ENCODE results near the gene PRKCE.
"Not testable (repeated sequence)": the region's sequence is repeated elsewhere in the genome, so short reads cannot be mapped to it uniquely, and the experiment has no call there.

Gene PRKCE

DNA sequence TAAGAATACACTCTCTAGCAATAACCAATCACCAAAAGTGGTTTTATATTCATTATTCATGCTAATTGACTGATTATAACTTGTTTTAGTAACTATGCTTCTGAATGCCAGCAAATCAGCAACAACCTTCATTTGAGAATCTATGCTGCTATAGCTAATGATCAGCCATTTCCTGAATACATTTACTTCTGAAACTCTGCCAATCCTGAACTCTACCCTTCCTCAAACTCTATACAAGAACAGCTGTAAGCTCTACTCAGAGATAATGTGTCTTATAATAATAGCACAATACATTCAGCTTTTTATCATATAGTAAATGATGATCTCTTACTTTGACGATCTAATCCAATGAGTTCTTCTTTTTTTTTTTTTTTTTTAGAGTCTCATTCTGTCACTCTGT lies 560.0 kb downstream of the PRKCE start:
- Mint-ChIP-seq H3K27ac (no peak overlapping the region), H3K4me1 (ENCODE audit: low read depth) (no peaks in the 10 kb centered on the region), H3K9me3 (peaks cover 56% of the 10 kb centered on the region), H3K36me3 (ENCODE audit: low read depth) (no peaks in the 10 kb centered on the region), H3K27me3 (peaks cover 54% of the 10 kb centered on the region), H3K4me3 (no peak overlapping the region)
- intact Hi-C loops (cut with micrococcal nuclease): no loop called here

DNA sequence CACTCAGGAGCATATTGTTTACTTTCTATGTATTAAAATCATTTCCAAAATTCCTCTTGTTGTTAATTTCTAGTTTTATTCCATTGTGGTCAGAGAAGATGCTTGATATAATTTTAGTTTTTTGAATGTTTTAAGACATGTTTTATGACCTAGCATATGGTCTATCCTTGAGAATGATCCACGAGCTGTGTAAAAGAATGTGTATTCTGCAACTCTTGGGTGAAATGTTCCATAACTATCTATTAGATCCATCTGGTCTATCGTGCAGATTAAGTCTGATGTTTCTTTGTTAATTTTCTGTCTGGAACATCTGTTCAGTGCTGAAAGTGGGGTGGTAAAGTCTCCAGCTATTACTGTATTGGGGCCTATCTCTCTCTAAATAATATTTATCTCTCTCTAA lies 562.4 kb downstream of the PRKCE start:
- H3K4me3 Mint-ChIP-seq: no peak overlapping the region

DNA sequence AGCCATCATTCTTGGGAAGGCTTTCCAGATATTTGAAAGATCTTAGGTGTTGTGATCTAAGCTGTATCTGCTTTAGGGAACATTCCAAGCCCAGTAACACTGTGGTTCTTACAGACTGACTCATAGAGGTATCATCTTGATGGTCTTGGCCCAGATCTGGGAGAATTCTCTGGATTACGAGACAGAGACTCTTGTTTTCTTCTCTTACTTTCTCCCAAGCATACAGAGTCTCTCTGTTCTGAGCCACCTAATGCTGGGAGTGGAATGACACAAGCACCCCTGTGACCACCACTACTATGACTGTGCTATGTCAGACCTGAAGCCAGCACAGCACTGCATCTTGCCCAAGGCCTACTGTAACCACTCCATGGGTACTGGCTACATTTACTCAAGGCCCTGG lies 564.7 kb downstream of the PRKCE start:
- no peaks in the 10 kb centered on the region for H3K4me1 Mint-ChIP-seq (ENCODE audit: low read depth)
- H3K9me3 Mint-ChIP-seq: peaks cover 46% of the 10 kb centered on the region
- H3K36me3 Mint-ChIP-seq (ENCODE audit: low read depth): no peaks in the 10 kb centered on the region
- intact Hi-C loops (cut with micrococcal nuclease): no loop called here
- H3K27ac Mint-ChIP-seq: no peak overlapping the region
- no peak overlapping the region for H3K4me3 Mint-ChIP-seq
- H3K27me3 Mint-ChIP-seq: peaks cover 68% of the 10 kb centered on the region

More for the DNA sequence above, 562.4 kb downstream of the PRKCE start:
- Mint-ChIP-seq H3K27ac (no peak overlapping the region), H3K9me3 (peaks cover 48% of the 10 kb centered on the region), H3K27me3 (peaks cover 55% of the 10 kb centered on the region), H3K4me1 (ENCODE audit: low read depth) (no peaks in the 10 kb centered on the region), H3K36me3 (ENCODE audit: low read depth) (no peaks in the 10 kb centered on the region)
- intact Hi-C loops (cut with micrococcal nuclease): no loop called here

DNA sequence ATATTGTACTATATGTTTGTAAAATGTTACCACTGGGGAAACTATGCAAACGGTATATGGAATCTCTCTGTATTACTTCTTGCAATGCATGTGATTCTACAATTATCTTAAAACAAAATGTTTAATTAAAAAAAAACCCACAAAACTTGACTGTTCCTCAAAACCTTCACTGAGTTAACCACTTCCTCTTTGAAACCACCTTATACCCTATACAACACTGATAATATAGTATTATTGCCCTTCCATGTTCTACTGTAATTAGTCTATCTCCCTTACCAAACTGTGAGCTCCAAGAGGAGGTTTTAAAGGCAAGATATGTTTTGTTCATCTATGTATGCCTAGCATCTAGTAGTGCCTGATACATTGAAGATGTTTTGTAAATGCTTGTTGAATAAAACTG lies 572.0 kb downstream of the PRKCE start:
- intact Hi-C loops (cut with micrococcal nuclease); H3K36me3 Mint-ChIP-seq (ENCODE audit: low read depth); H3K27ac Mint-ChIP-seq; H3K4me3 Mint-ChIP-seq: not testable (repeated sequence)
- H3K27me3 Mint-ChIP-seq: peaks cover 68% of the 10 kb centered on the region
- H3K4me1 Mint-ChIP-seq (ENCODE audit: low read depth): peaks cover 33% of the 10 kb centered on the region
- peaks cover 10% of the 10 kb centered on the region for H3K9me3 Mint-ChIP-seq

DNA sequence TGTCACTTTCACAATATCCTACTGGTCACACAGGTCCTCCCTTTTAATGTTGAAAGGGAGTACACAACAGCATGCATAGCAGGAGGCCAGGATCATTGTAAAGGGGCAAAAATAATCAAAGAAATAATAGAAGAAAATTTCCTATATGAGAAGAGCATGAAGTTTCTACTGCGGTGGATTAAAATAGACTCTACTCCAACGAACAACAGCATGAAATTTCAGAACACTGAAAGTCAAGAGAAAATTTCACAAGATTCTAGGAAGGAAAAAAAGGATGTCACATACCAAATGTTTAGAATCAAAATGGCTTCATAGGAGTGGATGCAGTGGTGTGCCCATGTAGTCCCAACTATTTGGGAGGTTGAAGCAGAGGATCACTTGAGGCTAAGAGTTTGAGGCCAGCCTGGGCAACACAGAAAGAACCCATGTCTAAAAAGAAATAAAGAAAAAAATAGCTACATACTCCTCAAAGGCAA lies 573.7 kb downstream of the PRKCE start:
- H3K27ac Mint-ChIP-seq: peak overlapping the region; percentile 27
- intact Hi-C loops (cut with micrococcal nuclease): no loop called here
- peaks cover 39% of the 10 kb centered on the region for H3K4me1 Mint-ChIP-seq (ENCODE audit: low read depth)
- H3K27me3 Mint-ChIP-seq: peaks cover 72% of the 10 kb centered on the region
- H3K36me3 Mint-ChIP-seq (ENCODE audit: low read depth): no peaks in the 10 kb centered on the region
- H3K4me3 Mint-ChIP-seq: no peak overlapping the region
- no peaks in the 10 kb centered on the region for H3K9me3 Mint-ChIP-seq

DNA sequence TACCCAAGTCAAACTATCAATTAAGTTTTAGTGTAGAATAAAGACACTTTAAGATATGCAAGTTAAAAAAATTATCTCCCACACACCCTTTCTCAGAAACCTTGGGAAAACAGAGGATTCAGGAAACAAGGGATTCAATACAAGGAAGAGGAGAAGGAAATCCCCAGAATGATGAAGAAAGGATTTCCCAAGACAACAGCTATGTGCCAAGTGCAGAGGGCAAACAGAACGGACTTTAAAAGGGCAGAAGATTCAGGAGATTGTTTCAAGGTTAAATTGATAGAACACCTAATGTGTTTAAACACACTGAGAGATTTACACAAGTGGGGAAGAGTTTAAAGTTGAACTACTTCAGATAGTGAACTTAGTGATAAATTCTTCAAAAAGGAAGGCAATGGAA lies 574.3 kb downstream of the PRKCE start:
- peaks cover 39% of the 10 kb centered on the region for H3K4me1 Mint-ChIP-seq (ENCODE audit: low read depth)
- no peaks in the 10 kb centered on the region for H3K36me3 Mint-ChIP-seq (ENCODE audit: low read depth)
- peaks cover 71% of the 10 kb centered on the region for H3K27me3 Mint-ChIP-seq
- H3K4me3 Mint-ChIP-seq: no peak overlapping the region
- H3K9me3 Mint-ChIP-seq: no peaks in the 10 kb centered on the region
- intact Hi-C loops (cut with micrococcal nuclease): no loop called here
- H3K27ac Mint-ChIP-seq: no peak overlapping the region

DNA sequence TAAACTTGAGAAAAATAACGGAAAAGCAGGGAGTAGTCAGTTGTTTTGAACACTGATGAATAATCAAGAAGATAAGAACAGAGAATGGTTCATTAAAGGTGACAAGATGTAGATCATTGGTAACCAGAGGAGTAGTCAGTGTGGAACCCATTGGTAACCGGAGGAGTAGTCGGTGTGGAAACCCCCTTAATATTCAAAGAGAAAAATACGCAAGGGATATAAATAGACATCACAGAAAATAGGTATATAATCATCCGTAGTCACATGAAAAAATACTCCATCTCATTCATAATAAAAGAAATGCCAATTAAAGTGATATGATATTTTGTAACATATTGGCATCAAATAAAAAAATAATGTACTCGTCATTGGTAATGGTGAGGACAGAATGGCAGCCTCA lies 575.1 kb downstream of the PRKCE start:
- intact Hi-C loops (cut with micrococcal nuclease): no loop called here
- peaks cover 39% of the 10 kb centered on the region for H3K4me1 Mint-ChIP-seq (ENCODE audit: low read depth)
- H3K36me3 Mint-ChIP-seq (ENCODE audit: low read depth): no peaks in the 10 kb centered on the region
- no peak overlapping the region for H3K27ac Mint-ChIP-seq
- peaks cover 68% of the 10 kb centered on the region for H3K27me3 Mint-ChIP-seq
- H3K4me3 Mint-ChIP-seq: no peak overlapping the region
- no peaks in the 10 kb centered on the region for H3K9me3 Mint-ChIP-seq

DNA sequence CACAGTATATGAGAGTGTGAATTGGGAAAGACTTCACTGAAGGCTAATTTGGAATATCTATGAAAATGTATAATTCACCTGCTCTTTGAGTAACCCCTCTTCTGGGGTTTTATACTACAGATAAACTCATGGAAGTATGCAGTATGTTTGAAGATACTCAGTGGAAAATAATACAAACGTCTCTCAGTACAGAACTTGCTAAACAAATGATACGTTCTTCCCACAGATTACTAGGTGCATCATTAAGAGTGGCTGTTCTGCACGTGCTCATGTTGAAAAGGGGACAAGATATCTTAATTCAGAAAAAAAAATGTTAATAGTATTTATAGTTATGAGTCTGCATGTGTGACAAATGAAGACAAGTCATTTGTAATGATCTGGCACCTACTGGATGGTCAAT lies 575.5 kb downstream of the PRKCE start:
- Mint-ChIP-seq H3K9me3 (no peaks in the 10 kb centered on the region), H3K36me3 (ENCODE audit: low read depth) (no peaks in the 10 kb centered on the region), H3K27ac (no peak overlapping the region), H3K4me3 (no peak overlapping the region), H3K27me3 (peaks cover 68% of the 10 kb centered on the region), H3K4me1 (ENCODE audit: low read depth) (peaks cover 39% of the 10 kb centered on the region)
- intact Hi-C loops (cut with micrococcal nuclease): no loop called here

DNA sequence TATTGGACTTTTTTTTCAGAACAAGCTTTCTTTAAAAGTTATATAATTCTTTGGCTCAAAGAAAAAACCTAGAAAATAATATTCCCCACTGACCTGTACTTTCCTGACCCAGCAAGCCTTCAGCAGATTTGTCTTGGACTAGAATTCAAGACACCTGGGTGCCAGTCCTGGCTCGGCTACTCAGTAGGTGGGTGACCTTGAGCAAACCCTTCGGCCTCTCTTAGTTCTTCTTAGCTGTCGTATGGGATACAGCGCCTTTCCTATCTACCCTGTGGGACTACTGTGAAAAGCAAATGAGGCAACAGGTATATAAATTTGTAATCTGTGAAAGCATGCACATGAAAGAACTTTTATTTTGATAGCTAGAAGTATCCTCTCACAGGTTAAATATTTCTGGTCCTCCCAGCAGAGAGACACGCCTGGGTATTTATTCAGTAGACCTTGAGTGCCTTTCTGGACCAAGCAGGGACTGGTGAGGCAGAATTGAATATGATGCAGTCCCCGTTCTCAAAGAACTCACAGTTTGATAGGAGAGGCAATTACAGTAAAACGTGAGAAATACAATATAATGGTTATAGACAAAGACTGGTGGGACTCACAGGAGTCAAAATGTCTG lies 576.3 kb downstream of the PRKCE start:
- H3K27ac Mint-ChIP-seq: no peak overlapping the region
- H3K27me3 Mint-ChIP-seq: peaks cover 70% of the 10 kb centered on the region
- no peaks in the 10 kb centered on the region for H3K9me3 Mint-ChIP-seq
- H3K4me3 Mint-ChIP-seq: no peak overlapping the region
- peaks cover 39% of the 10 kb centered on the region for H3K4me1 Mint-ChIP-seq (ENCODE audit: low read depth)
- intact Hi-C loops (cut with micrococcal nuclease): no loop called here
- H3K36me3 Mint-ChIP-seq (ENCODE audit: low read depth): no peaks in the 10 kb centered on the region

DNA sequence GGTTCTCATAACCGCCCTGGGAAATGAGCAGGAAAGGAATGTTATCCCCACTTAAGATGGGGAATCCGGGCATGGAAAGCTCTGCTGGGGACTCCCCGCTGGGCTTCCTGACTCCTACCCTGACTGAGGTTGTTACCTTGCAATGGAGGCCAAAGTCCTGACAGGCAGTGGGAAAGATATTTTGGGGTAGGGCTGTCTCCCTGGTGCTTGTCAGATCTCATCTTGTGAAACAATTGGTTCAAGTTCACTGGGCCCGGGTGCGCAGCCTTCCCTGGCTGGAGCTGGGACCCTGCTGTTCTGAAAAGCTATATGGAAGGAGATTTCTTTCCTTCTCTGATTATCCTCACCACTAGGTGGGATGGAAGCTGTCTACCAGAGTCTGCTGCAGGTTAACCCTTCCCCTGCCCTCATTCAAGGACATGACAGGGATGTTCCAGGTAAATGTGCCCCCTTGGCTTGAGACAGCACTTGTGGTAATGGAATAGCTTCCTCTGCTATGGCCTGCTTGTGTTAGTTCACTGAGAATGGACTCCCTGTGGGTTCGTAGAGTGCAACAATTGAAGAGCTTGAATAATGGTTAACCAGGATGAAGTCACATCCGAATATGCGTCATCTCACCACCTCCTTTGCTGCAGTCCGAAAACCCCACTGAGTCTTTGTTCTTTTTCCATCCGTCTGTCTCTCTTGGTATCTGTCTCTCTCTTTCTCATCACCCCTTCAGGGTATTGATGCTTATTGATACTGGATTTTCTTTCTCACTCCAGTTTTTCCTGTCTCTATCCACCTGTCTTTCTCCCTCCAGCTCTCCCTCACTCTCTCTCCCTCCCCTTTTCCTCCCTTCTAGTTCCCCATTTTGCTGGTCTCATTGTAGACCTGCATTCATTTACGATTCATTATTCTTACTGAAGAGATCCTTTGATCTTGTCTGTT lies 577.9 kb downstream of the PRKCE start:
- H3K27ac Mint-ChIP-seq: no peak overlapping the region
- no peaks in the 10 kb centered on the region for H3K9me3 Mint-ChIP-seq
- intact Hi-C loops (cut with micrococcal nuclease): no loop called here
- peaks cover 66% of the 10 kb centered on the region for H3K27me3 Mint-ChIP-seq
- peaks cover 28% of the 10 kb centered on the region for H3K4me1 Mint-ChIP-seq (ENCODE audit: low read depth)
- no peak overlapping the region for H3K4me3 Mint-ChIP-seq
- H3K36me3 Mint-ChIP-seq (ENCODE audit: low read depth): no peaks in the 10 kb centered on the region

DNA sequence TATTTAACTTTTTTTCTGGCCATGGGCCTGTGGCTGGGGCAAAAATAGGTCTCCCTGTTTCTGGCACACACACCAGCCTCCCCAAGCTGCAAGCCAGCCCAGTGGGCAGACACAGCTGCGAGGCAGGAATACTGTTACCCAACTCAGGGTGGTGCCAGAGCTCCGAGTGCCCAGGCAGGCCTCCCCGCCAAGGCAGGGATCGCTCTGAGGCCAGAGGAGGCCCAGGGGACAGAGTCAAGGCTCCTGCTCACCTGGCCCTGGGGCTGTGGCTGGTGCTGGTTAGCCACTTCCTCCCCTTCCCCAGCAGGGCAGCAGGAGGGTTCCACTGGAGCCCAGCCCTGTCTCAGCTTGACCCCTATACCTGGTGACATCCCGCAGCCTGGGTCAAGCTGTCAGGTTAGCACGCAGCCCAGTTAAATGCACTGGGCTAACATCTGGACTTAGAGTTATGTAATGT lies 578.7 kb downstream of the PRKCE start:
- Mint-ChIP-seq H3K9me3 (no peaks in the 10 kb centered on the region), H3K4me1 (ENCODE audit: low read depth) (peaks cover 20% of the 10 kb centered on the region), H3K36me3 (ENCODE audit: low read depth) (no peaks in the 10 kb centered on the region), H3K27me3 (peaks cover 68% of the 10 kb centered on the region), H3K4me3 (no peak overlapping the region), H3K27ac (no peak overlapping the region)
- intact Hi-C loops (cut with micrococcal nuclease): no loop called here

DNA sequence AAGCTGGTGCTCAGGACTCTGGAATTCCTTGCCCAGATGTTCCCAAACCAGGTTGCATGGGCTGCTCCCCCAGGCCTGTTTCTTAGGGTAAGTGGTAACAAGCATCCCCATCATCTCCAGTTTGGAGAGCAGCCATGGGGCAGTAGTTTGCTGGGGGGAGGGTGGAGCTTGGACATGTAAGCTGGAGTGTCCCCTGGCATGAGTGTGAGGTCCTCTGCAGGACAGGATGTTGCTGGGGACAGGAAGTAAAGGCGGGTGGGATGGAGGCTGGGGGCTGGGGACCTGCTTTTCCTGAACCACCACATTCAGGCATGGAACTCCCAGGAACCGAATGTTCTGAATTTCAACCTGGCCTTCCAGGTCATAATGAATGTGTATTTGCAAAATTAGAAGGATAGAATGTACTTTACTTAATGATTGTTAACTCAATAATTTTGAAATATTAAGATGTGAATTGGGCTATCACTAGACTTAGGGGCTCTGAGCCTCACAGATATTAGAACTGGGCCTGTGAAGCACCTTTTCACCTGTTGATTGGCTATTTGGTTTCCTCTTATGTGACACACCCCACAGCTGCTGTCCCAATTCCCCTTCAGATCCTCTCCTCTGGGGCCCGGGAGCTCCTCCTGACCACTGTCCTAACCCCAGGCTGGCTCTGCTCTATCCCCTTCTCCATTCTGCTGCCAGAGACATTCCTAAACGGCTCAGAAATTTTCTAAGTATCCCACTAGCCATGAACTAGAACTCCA lies 579.4 kb downstream of the PRKCE start:
- Mint-ChIP-seq H3K4me3 (no peak overlapping the region), H3K27ac (no peak overlapping the region), H3K27me3 (peaks cover 68% of the 10 kb centered on the region), H3K36me3 (ENCODE audit: low read depth) (no peaks in the 10 kb centered on the region), H3K9me3 (no peaks in the 10 kb centered on the region), H3K4me1 (ENCODE audit: low read depth) (peaks cover 14% of the 10 kb centered on the region)
- intact Hi-C loops (cut with micrococcal nuclease): no loop called here

DNA sequence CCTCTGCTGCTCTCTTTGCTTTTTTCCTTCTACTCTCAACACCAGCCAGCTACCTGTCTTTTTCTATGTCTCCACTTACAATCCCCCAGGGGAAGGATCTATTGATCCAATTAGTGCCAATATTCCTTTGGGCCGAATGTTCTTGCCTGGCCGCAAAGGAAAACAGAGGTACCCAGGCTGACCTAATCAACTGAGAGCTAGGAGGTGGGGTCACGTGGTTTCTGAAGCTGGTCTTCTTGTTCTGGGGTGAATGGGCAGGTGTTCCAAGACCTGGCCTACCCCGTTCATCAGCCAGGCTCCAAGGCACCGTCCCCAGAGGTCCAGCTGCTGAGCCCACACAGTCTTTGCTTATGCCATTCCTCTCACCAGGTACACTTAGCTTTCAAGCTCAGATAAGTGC lies 580.2 kb downstream of the PRKCE start:
- Mint-ChIP-seq H3K36me3 (ENCODE audit: low read depth) (no peaks in the 10 kb centered on the region), H3K27ac (no peak overlapping the region), H3K27me3 (peaks cover 69% of the 10 kb centered on the region), H3K4me3 (no peak overlapping the region), H3K4me1 (ENCODE audit: low read depth) (peaks cover 6% of the 10 kb centered on the region), H3K9me3 (no peaks in the 10 kb centered on the region)
- intact Hi-C loops (cut with micrococcal nuclease): no loop called here

DNA sequence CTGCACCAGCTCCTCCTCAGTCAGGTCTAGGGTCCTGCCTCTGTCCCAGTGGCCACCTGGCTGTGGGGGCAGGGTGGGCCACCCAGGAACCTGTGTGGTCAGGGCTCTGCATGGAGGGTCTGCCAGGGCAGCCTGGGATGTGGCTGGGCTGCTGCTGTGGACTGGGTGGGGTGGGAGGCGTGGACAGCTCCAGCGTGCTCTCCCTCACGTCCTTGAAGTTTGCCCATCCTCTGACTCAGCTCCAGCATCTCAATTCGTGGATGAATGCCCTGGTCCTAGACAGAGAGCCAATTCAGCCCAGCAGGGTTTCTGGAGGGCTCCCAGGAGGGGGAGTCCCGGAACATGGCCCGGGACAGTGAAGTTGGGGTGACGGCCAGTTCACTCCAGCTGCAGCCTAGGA lies 581.4 kb downstream of the PRKCE start:
- intact Hi-C loops (cut with micrococcal nuclease): no loop called here
- peaks cover 11% of the 10 kb centered on the region for H3K4me1 Mint-ChIP-seq (ENCODE audit: low read depth)
- H3K27ac Mint-ChIP-seq: no peak overlapping the region
- H3K36me3 Mint-ChIP-seq (ENCODE audit: low read depth): no peaks in the 10 kb centered on the region
- no peaks in the 10 kb centered on the region for H3K9me3 Mint-ChIP-seq
- no peak overlapping the region for H3K4me3 Mint-ChIP-seq
- H3K27me3 Mint-ChIP-seq: peaks cover 73% of the 10 kb centered on the region
